ENCODE data around the gene FABP3. TPM values are rescaled to one million over a fixed set of nuclear protein-coding genes. Genes with fewer than 3 reads are reported as not detected.

The FABP3 gene
- total RNA-seq, 1 experiment from 2014 or later: not detected

GRCh38 chr1:31324093-31324492, 48.8 kb downstream of the FABP3 start:
- no peak for DNase-seq (ENCODE audit: low read depth)

- DNase-seq (ENCODE audit: low read depth): no peak
Observed at GRCh38 chr1:31318146-31318545, 54.7 kb downstream of the FABP3 start.

- no peak for DNase-seq (ENCODE audit: low read depth)
Observed at GRCh38 chr1:31315902-31316301, 57.0 kb downstream of the FABP3 start.

Other genes with a start within 250 kb of the FABP3 start
- gene NKAIN1, start 133.2 kb downstream of the FABP3 start, total RNA-seq (2014; rRNA removed; shearing (Covaris generic)): 0.58 TPM in 1 of 2 replicates, not detected in the other
- 163 and 207 TPM in 2 replicates for gene SNRNP40, start 76.3 kb downstream of the FABP3 start, total RNA-seq (2014; rRNA removed; shearing (Covaris generic))
- gene ZCCHC17, start 76.0 kb downstream of the FABP3 start, total RNA-seq (2014; rRNA removed; shearing (Covaris generic)): 25.6 and 32.5 TPM in 2 replicates
- gene SERINC2, start 40.1 kb upstream of the FABP3 start, total RNA-seq (2014; rRNA removed; shearing (Covaris generic)): 9.8 and 14.6 TPM in 2 replicates
- 14.5 and 16.0 TPM in 2 replicates for gene TINAGL1, start 203.4 kb upstream of the FABP3 start, total RNA-seq (2014; rRNA removed; shearing (Covaris generic))
- not detected in 2 replicates for gene HCRTR1, start 244.6 kb upstream of the FABP3 start, total RNA-seq (2014; rRNA removed; shearing (Covaris generic))

All from HT1080 (cell line).